Naive thymus-derived CD4-positive, alpha-beta T cell (primary cell): ENCODE measurements around the gene EPB41L1. TPM values are rescaled to one million over a fixed set of nuclear protein-coding genes. Genes with fewer than 3 reads are reported as not detected.

ENCODE experiments used
- ATAC-seq: fragments of 150-1000 bp; cut with Tn5 transposase; 2 replicates; pipeline ENCODE4 v1.10.0; 2021; ENCODE audit warnings: mild to moderate bottlenecking, moderate library complexity
- CTCF ChIA-PET: fragments of 350-600 bp; sonication (Branson Sonifier 250); formaldehyde crosslinking; loops from one replicate; lab custom pipeline; 2021; ENCODE audit warnings: antibody characterized with exemption; lab: Charles Lee
- POLR2A ChIA-PET: fragments of 350-600 bp; sonication (Branson Sonifier 250); formaldehyde crosslinking; loops from one replicate; lab custom pipeline; 2021; ENCODE audit warnings: antibody characterized with exemption, inconsistent platforms; lab: Charles Lee
- DNase-seq, 9 donors: peaks; one replicate each; pipeline versions ENCODE4 v3.0.0 to v3.0.0-alpha.2; 2020 to 2022; ENCODE audit warnings: mixed read lengths in 1 of 9
- H3K27ac ChIP-seq: one replicate; pipeline ENCODE4 v1.7.0; 2013; ENCODE audit warnings: mild to moderate bottlenecking, low read depth, low read length, moderate library complexity
- H3K27me3 ChIP-seq, 2 donors: one replicate each; pipeline ENCODE4 v1.7.0; 2013; ENCODE audit warnings: low read length in 2 of 2, mild to moderate bottlenecking in 2 of 2, moderate library complexity in 2 of 2; ENCODE audit not compliant: control insufficient read depth in 2 of 2, insufficient read depth in 2 of 2
- H3K36me3 ChIP-seq, 3 experiments: 1 replicate in 2 of 3; 2 replicates in 1 of 3; pipeline ENCODE4 v1.7.0; 2013; ENCODE audit warnings: low read length in 3 of 3, mild to moderate bottlenecking in 3 of 3, moderate library complexity in 1 of 3; ENCODE audit not compliant: insufficient read depth in 3 of 3, control insufficient read depth in 2 of 3
- H3K4me1 ChIP-seq, 2 donors: one replicate each; pipeline ENCODE4 v1.7.0; 2013; ENCODE audit warnings: low read length in 2 of 2, mild to moderate bottlenecking in 2 of 2, moderate library complexity in 1 of 2; ENCODE audit not compliant: control insufficient read depth in 2 of 2, insufficient read depth in 2 of 2
- H3K4me3 ChIP-seq: 2 replicates; pipeline ENCODE4 v1.7.0; 2013; ENCODE audit warnings: mild to moderate bottlenecking, low read length
- H3K9me3 ChIP-seq, 3 experiments: 1 replicate in 2 of 3; 2 replicates in 1 of 3; pipeline ENCODE4 v1.7.0; 2013; ENCODE audit warnings: low read length in 3 of 3; ENCODE audit not compliant: control insufficient read depth in 2 of 3
- H3K27ac Mint-ChIP-seq, 9 donors: one replicate each; pipeline ENCODE4 v1.8.0; 2020 to 2022; ENCODE audit warnings: mixed read lengths in 9 of 9, mild to moderate bottlenecking in 8 of 9, moderate library complexity in 5 of 9, inconsistent platforms in 2 of 9
- H3K27me3 Mint-ChIP-seq, 5 donors: one replicate each; pipeline ENCODE4 v1.8.0; 2021 to 2022; ENCODE audit warnings: mixed read lengths in 5 of 5, mild to moderate bottlenecking in 1 of 5
- H3K36me3 Mint-ChIP-seq, 5 donors: one replicate each; pipeline ENCODE4 v1.8.0; 2020 to 2022; ENCODE audit warnings: mixed read lengths in 5 of 5, mild to moderate bottlenecking in 3 of 5, inconsistent platforms in 1 of 5
- H3K4me1 Mint-ChIP-seq, 7 donors: one replicate each; pipeline ENCODE4 v1.8.0; 2020 to 2022; ENCODE audit warnings: mixed read lengths in 7 of 7, mild to moderate bottlenecking in 3 of 7, inconsistent platforms in 1 of 7
- H3K4me3 Mint-ChIP-seq, 10 donors: one replicate each; pipeline ENCODE4 v1.8.0; 2020 to 2022; ENCODE audit warnings: mild to moderate bottlenecking in 10 of 10, mixed read lengths in 10 of 10, moderate library complexity in 6 of 10, inconsistent platforms in 2 of 10
- H3K9me3 Mint-ChIP-seq, 11 donors: one replicate each; pipeline ENCODE4 v1.8.0; 2020 to 2022; ENCODE audit warnings: mixed read lengths in 11 of 11, mild to moderate bottlenecking in 4 of 11, inconsistent platforms in 1 of 11, moderate library complexity in 1 of 11
- intact Hi-C, 2 donors: fragments of 100-400 bp; cut with micrococcal nuclease; formaldehyde crosslinking; loops; one replicate each; pipeline ENCODE4 v1.15.1; 2023
- polyA plus RNA-seq, 2 donors: library from polyadenylated mRNA; unstranded; fragments of 300-500 nt; fragmentation: Illumina TruSeq; gene quantifications; one replicate each; pipeline ENCODE4 v1.2.3, GENCODE V29; 2021
- total RNA-seq, 6 experiments: library from RNA in 5 of 6; stranded (reverse) in 5 of 6; gene quantifications; 1 replicate in 5 of 6; 2 replicates in 1 of 6; pipeline ENCODE4 v1.2.3 and lab custom pipeline; 2021 to 2026

Gene EPB41L1
- total and polyA plus RNA-seq, 7 experiments from 2014 or later: 0.05 to 0.81 (median 0.66) TPM; not detected in 2

DNA sequence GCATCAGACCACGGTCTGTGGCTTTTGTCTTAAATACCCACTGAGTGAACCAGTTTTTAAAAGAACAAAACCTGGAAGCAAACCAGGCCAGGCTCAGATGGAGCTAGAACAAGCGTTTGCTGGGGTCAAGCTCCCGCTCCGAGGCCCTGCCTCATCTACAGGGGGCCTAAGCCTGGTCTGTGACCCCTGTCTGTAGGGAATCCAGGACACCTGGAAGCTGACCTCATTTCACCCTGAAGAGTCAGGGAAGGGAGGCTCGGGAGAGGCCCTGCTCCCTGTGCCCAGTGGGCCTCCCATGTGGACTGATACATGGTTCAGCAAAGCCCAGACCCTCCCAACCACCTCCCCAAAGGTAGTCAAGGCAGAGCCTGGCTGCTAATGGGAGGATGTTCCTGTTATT is 124.8 kb downstream of the EPB41L1 start:
- Mint-ChIP-seq H3K4me1 (peaks cover 0 to 4% (median 0%) of the 10 kb centered on the region in 7 donors), H3K36me3 (peaks cover 0 to 8% (median 0%) of the 10 kb centered on the region in 5 donors), H3K4me3 (no peak overlapping the region), H3K27ac (no peak overlapping the region), H3K27me3 (peaks cover 0 to 25% (median 8%) of the 10 kb centered on the region in 5 donors), H3K9me3 (peaks cover 0 to 4% (median 0%) of the 10 kb centered on the region in 11 donors)
- Histone ChIP-seq H3K27ac (no peak overlapping the region), H3K4me3 (no peak overlapping the region), H3K4me1 (no peaks in the 10 kb centered on the region), H3K9me3 (no peaks in the 10 kb centered on the region), H3K27me3 (no peaks in the 10 kb centered on the region), H3K36me3 (no peaks in the 10 kb centered on the region)
- ATAC-seq (no peak), DNase-seq (no peak)
- intact Hi-C loops: no loop called here
- ChIA-PET POLR2A (no interaction called here), CTCF (no interaction called here)

DNA sequence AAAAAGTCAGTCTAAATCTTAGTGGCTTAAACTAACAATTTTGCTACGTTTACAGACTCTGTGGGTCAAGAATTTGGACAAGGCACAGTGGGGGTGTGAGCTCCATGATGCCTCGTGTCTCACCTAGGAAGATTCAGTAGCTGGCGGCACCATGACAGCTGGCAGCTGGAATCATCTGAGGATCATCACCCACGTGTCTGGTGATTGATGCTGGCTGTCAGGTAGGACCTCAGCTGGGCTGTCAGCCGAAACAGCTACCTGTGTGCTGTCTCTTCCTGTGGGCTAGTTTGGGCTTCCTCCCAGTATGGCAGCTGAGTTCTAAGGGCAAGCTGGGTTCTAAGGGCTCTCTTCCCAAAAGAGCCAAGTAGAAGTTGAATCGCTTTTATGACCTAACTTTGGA is 125.2 kb downstream of the EPB41L1 start:
- no peaks in the 10 kb centered on the region for H3K27me3 ChIP-seq
- H3K9me3 ChIP-seq: no peaks in the 10 kb centered on the region
- ChIA-PET CTCF (no interaction called here), POLR2A (no interaction called here)
- DNase-seq (no peak), ATAC-seq (no peak)
- peaks cover 0 to 4% (median 0%) of the 10 kb centered on the region in 7 donors for H3K4me1 Mint-ChIP-seq
- H3K4me1 ChIP-seq: no peaks in the 10 kb centered on the region
- no peak overlapping the region for H3K4me3 ChIP-seq
- no peak overlapping the region for H3K27ac ChIP-seq
- no peak overlapping the region for H3K4me3 Mint-ChIP-seq
- no peak overlapping the region for H3K27ac Mint-ChIP-seq
- intact Hi-C loops: no loop called here
- peaks cover 0 to 4% (median 0%) of the 10 kb centered on the region in 11 donors for H3K9me3 Mint-ChIP-seq
- H3K36me3 Mint-ChIP-seq: peaks cover 0 to 8% (median 0%) of the 10 kb centered on the region in 5 donors
- no peaks in the 10 kb centered on the region for H3K36me3 ChIP-seq
- peaks cover 0 to 27% (median 8%) of the 10 kb centered on the region in 5 donors for H3K27me3 Mint-ChIP-seq

DNA sequence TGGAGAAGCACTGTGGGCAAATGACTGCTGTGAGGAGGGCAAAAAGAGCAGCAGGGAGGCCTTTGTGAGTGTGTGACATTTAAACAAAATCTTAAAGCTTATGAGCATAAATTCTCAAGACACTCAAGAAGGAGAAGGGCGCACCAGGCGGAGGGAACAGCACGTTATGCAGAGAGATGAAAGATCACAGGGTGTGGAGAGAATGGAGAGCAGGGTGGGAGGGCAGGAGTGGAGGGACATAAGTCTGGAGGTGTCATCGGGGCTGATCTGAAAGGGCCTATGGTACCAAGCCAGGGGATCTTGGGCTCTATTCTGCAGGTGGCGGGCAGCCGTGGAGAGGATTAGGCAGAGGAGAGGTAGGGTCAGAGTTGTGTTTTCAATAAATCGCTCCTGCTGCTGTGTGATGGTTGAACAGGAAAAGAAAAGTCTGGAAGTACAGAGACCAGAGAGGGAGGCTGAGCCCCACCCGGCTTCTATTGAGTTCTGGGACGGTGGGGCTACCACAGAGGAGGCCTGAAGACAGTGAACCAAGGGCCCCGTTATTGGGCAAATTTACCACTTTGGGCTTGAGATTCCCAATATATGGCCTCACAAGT is 127.3 kb downstream of the EPB41L1 start:
- no peak overlapping the region for H3K27ac ChIP-seq
- no peaks in the 10 kb centered on the region for H3K4me1 ChIP-seq
- H3K27me3 ChIP-seq: no peaks in the 10 kb centered on the region
- Mint-ChIP-seq H3K4me1 (peaks cover 0 to 4% (median 0%) of the 10 kb centered on the region in 7 donors), H3K4me3 (no peak overlapping the region), H3K27ac (no peak overlapping the region), H3K27me3 (peaks cover 6 to 34% (median 10%) of the 10 kb centered on the region in 5 donors), H3K36me3 (peaks cover 0 to 8% (median 0%) of the 10 kb centered on the region in 5 donors), H3K9me3 (peaks cover 0 to 4% (median 0%) of the 10 kb centered on the region in 11 donors)
- intact Hi-C loops: no loop called here
- ChIA-PET POLR2A (no interaction called here), CTCF (no interaction called here)
- DNase-seq: no peak
- no peaks in the 10 kb centered on the region for H3K36me3 ChIP-seq
- ATAC-seq: no peak
- H3K4me3 ChIP-seq: no peak overlapping the region
- no peaks in the 10 kb centered on the region for H3K9me3 ChIP-seq

Other genes starting within 250 kb of the EPB41L1 start
- 10 to 100 TPM; 41.8 to 56.2 (median 51.7) TPM for gene SCAND1, start 200.2 kb upstream of the EPB41L1 start, total RNA-seq
- 100 to 1,000 TPM; 185 to 212 TPM for gene SCAND1, start 200.2 kb upstream of the EPB41L1 start, polyA plus RNA-seq
- gene CNBD2, start 186.2 kb upstream of the EPB41L1 start, total RNA-seq: 10 to 100 TPM in 1 of 5 experiments, 1 to 10 TPM in 4; 2.6 to 10.6 (median 6.5) TPM
- 1 to 10 TPM; 7.7 to 9.1 TPM for gene CNBD2, start 186.2 kb upstream of the EPB41L1 start, polyA plus RNA-seq
- gene AAR2, start 81.7 kb downstream of the EPB41L1 start, total RNA-seq: 10 to 100 TPM; 18.2 to 25.9 (median 23.7) TPM
- 10 to 100 TPM; 46.0 to 55.8 TPM for gene AAR2, start 81.7 kb downstream of the EPB41L1 start, polyA plus RNA-seq
- gene DLGAP4, start 151.6 kb downstream of the EPB41L1 start, total RNA-seq: 10 to 100 TPM; 29.7 to 40.2 (median 36.0) TPM
- 10 to 100 TPM; 15.0 to 15.6 TPM for gene DLGAP4, start 151.6 kb downstream of the EPB41L1 start, polyA plus RNA-seq